ENCODE measurements around the gene DEK.
"Not testable (repeated sequence)": the region's sequence is repeated elsewhere in the genome, so short reads cannot be mapped to it uniquely, and the experiment has no call there.

Gene DEK

DNA sequence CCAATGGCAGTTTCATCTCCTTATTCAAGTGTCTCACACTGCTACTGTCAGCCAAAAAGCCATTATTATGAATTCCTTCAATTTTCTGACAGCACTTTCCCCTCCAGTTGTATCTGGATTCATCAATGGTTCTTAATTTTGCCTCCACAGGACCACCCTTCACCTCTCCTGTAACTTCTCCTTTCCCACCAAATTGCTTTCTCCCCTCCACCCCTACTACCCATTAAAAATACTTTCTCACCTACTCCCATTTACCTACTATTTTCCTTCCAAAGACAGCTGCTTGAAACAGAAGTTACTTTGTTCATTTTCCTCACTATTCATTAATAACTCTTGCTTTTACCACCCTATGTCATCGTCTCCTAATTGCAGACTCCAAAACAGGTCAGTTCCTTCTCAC lies 29.8 kb downstream of the DEK start:
- no peak for DNase-seq

GRCh38 chr6:18233770-18234169 lies 30.6 kb downstream of the DEK start:
- not testable (repeated sequence) for DNase-seq

DNA sequence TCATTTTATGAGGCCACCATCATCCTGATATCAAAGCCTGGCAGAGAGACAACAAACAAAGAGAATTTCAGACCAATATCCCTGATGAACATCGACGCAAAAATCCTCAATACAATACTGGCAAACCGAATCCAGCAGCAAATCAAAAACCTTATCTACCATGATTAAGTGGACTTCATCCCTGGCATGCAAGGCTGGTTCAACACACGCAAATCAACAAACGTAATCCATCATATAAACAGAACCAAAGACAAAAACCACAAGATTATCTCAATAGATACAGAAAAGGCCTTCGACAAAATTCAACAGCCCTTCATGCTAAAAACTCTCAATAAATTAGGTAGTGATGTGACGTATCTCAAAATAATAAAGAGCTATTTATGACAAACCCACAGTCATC lies 32.5 kb downstream of the DEK start:
- DNase-seq = not testable (repeated sequence)

DNA sequence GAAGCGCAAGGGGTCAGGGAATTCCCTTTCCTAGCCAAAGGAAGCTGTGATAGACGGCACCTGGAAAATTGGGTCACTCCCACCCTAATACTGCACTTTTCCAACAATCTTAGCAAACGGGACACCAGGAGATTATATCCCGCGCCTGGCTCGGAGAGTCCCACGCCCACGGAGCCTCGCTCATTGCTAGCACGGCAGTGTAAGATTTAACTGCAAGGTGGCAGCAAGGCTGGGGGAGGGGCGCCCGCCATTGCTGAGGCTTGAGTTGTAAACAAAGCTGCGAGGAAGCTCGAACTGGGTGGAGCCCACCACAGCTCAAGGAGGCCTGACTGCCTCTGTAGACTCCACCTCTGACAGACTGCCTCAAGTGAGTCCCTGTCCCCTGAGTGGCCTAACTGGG lies 35.7 kb downstream of the DEK start:
- DNase-seq = not testable (repeated sequence)

GRCh38 chr6:18227166-18227565 lies 37.2 kb downstream of the DEK start:
- DNase-seq = not testable (repeated sequence)

DNA sequence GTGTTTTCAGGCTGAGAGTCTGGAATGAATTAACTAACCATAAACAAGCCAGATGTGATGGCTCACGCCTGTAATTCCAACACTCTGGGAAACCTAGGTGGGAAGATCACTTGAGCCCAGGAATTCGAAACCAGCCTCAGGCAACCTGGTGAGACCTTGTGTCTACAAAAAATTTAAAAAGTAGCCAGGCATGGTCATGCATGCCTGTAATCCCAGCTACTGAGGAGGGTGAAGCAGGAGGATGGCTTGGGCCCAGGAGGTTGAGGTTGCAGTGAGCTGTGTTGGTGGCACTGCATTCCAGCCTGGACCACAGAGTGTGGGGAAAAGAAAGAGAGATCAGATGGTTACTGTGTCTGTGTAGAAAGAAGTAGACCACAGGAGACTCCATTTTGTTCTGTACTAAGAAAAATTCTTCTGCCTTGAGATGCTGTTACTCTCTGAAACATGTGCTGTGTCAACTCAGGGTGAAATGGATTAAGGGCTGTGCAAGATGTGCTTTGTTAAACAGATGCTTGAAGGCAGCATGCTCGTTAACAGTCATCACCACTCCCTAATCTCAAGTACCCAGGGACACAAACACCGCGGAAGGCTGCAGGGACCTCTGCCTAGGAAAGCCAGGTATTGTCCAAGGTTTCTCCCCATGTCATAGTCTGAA lies 37.8 kb downstream of the DEK start:
- DNase-seq = not testable (repeated sequence)

DNA sequence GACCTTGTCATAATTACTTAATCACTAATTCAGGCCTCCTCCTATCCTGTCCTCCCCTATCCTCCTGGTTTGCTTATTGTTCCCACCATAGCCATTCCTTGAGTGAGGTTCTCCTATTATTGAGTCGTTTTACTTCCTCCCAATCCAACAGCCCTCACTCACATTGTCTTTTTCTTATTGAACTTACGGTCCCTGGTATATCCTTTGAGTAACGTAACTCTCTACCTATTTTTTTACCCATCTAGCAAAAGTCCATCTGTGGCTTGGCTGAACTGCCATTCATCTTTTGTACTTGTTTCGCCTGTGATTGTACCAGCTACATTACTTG lies 43.1 kb downstream of the DEK start:
- DNase-seq = no peak

GRCh38 chr6:18219591-18219990 lies 44.7 kb downstream of the DEK start:
- no peak for DNase-seq

DNA sequence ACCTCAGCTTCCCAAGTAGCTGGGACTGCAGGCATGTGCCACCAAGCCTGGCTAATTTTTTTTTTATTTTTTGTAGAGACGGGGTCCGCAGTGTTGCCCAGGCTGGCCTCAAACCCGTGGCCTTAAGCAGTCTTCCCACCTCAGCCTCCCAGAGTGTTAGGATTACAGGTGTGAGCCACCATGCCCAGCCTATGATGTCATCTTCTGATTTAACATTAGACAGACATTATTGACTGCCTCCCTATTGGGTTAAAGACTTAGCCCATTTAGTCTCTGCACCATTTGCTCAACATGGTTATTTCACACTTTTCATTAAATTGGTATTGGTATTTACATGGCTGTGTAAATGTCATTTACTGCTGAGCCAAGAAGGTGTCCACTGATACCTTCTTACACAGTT lies 46.1 kb downstream of the DEK start:
- DNase-seq = no peak

DNA sequence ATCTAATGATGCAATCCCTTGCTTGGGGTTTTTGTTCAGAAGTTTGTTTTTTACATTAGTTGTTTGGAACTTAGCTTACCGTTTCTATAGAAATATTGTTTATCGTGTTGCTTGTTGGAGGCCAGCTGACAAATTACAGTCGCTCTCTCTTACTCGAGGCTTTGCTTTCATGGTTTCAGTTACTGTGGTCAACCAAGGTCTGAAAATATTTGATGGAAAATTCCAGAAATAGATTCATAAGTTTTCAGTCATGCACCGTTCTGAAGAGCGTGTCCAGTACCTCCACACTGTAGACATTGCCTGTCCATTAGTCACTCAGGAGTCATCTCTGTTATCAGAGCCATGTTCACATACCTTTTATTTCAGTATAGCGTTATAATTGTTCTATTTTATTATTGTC lies 47.9 kb downstream of the DEK start:
- DNase-seq = peak; percentile 91

GRCh38 chr6:18215436-18215835 lies 48.9 kb downstream of the DEK start:
- no peak for DNase-seq

DNA sequence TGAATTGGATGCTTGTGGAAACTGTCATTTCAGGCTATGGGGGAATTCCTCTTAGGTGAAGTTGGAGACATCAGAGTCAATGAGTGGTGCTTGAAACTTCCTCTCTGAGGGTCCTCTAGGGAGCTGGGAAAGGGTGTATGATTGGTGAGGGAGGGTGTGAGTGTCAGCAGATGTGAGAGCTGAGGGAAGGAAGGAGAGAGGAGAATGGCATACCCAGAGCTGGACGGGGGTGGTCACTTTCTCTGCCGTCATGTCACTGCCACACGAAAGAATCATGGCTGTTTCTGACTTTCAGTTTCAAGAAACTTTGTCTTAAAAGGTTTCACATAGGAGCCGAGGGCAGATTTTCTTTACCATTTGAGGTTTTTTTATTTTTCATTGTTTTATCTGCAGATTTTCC lies 50.3 kb downstream of the DEK start:
- DNase-seq = no peak

DNA sequence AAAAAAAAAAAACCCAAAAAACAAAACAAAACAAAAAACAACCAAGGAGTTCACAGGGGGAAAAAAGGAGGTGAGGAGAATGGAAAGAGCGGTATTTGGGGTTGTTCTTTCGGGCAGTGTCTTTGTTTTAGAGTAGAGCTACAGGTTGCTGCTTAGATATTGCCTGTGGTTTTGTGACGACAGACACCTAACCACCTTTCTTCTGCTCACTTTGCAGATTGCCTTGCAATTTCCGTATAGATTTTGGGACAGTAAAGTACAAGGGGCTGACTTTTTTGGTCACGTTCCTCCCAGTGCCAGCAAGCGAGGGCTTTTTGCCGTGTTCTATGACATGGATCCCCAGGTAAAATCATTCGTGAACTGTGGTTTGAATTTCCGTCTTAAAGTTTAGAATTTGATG lies 50.9 kb downstream of the DEK start:
- DNase-seq = no peak

GRCh38 chr6:18212231-18212630 lies 52.1 kb downstream of the DEK start:
- no peak for DNase-seq

DNA sequence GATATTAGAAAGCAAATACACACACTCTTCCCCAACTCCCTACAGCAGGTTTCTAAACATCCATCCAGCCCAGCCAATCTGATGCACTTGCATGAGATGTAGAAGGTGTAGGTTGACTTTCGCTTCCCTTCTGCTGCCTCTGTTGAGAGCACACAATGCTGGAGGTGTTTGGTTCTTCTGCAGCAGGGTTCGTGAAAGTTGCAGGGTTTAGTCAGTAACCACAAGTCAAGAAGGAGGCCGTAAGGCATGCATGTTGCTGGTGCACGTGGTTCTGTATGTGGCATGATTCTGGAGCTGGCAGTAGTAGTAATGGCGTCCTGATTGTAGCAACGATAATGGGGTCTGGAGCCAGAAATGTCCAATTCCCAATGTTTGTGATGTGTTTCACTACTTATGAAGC lies 53.0 kb downstream of the DEK start:
- DNase-seq = no peak

- DNase-seq = no peak
Observed at GRCh38 chr6:18210707-18211106, 53.6 kb downstream of the DEK start.

- no peak for DNase-seq
Observed at GRCh38 chr6:18209539-18210197, 54.7 kb downstream of the DEK start.

DNA sequence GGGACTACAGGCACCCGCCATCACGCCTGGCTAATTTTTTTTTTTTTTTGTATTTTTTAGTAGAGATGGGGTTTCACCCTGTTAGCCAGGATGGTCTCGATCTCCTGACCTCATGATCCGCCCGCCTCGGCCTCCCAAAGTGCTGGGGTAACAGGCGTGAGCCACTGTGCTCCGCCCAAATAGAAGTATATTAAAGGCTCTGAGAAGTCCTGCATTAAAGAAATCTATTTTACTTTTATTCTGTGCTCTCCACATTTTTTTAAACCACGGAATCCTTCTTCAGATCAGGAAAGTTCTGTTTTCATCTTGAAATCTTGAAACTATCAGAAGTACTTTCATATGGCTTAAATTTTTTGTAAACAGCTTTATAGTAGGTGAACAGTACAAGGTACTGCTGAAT lies 55.6 kb downstream of the DEK start:
- not testable (repeated sequence) for DNase-seq

DNA sequence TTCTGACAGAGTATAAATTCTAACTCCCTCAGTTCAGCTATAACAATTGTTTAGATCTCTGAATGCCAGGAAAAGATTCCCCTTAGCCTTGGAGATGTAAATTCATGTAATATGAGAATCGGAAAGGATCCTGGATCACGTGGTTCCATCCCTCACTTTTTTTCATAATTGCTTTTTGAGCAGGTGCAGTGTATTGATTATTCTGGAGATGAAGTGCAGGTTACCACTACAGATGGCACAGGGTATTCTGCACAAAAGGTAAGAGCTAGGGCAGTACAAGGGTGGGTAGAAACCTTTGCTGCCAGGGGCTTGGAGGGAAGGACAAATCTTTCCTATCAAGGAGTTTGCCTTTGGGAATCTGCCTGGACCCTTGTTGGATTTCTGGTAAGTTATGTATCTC lies 56.4 kb downstream of the DEK start:
- DNase-seq = no peak

- DNase-seq = no peak
Observed at GRCh38 chr6:18207438-18207837, 56.9 kb downstream of the DEK start.

DNA sequence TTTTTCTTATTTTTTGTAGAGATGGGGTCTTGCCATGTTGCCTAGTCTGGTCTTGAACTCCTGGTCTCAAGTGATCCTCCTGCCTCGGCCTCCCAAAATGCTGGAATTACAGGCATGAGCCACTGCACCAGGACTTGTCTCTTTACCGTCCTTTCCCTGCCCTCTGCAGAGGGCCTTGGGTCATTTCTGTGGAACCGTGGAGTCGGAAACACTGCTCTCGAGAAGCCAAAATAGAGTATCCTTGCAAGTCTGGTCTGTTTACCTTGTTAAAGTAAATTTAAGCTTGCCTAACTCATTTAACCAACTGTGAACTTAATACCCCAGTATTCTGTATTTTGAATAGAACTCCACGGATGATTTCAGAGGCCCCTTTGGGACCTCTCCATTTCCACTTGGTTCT lies 57.7 kb downstream of the DEK start:
- DNase-seq = no peak

- DNase-seq = no peak
Observed at GRCh38 chr6:18204691-18205090, 59.6 kb downstream of the DEK start.

GRCh38 chr6:18203786-18204185 lies 60.5 kb downstream of the DEK start:
- DNase-seq = no peak

- no peak for DNase-seq
Observed at GRCh38 chr6:18192026-18192425, 72.3 kb downstream of the DEK start.

- DNase-seq = no peak
Observed at GRCh38 chr6:18189196-18189595, 75.1 kb downstream of the DEK start.
